ENCODE data around the gene NR5A1.

Gene NR5A1

GRCh38 chr9:124439086-124439485 is 68.1 kb downstream of the NR5A1 start:
- DNase-seq: no peak

- no peak for DNase-seq
These were observed 69.1 kb downstream of the NR5A1 start for GRCh38 chr9:124438091-124438490.

GRCh38 chr9:124437086-124437485 is 70.1 kb downstream of the NR5A1 start:
- no peak for DNase-seq

- DNase-seq: no peak
These were observed 70.9 kb downstream of the NR5A1 start for GRCh38 chr9:124436320-124436719.

Measured in activated CD8-positive, alpha-beta memory T cell treated with anti-CD3 and anti-CD28 coated beads, Interleukin-2, amount 50 U/mL, for 48 hours (primary cell).